Measurements from ENCODE around the gene IFT122.
A peak's percentile ranks its signal among the peaks of the same experiment; 100 is the strongest.
"Not testable (repeated sequence)": the region's sequence is repeated elsewhere in the genome, so short reads cannot be mapped to it uniquely, and the experiment has no call there.

Gene IFT122

DNA sequence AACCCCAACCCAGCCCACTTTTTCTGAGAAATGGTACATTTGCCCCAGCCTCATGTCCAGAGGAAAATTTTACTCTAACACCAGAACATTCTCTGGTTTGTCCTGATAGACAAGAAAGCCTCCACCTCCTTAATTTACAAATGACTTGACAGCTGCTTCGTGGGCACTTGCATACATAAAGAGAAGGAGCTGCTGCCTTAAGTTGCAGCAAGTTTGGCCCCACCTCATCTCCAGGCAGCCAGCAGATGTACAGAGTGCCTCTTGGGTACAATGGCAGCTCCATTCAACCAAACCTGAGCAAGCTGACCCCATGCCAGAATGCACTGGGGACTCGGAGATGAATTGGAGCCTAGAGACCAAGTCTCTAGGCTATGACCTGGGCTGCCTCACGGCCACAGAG is 96.8 kb downstream of the IFT122 start:
- DNase-seq (ENCODE audit: low spot score) = no peak

DNA sequence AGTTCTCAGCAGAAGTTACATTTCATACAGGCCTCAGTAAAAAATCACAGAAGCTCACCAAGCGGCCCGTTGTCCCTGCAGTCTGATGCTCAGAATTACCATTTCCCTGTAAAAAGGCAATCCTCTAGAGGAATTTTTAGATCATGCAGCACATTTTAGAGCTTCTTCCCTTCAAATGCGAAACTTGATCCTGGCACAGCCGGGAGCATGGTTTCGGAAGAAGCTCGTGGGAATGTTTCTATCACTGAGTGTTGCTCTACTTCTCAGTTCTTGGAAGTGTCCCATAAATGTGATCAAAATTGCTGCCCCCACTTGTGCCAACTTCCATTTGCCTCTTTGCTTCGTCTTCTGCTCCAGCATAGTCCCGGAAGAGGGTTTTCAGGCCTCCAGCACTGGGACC is 99.2 kb downstream of the IFT122 start:
- DNase-seq (ENCODE audit: low spot score) = no peak

DNA sequence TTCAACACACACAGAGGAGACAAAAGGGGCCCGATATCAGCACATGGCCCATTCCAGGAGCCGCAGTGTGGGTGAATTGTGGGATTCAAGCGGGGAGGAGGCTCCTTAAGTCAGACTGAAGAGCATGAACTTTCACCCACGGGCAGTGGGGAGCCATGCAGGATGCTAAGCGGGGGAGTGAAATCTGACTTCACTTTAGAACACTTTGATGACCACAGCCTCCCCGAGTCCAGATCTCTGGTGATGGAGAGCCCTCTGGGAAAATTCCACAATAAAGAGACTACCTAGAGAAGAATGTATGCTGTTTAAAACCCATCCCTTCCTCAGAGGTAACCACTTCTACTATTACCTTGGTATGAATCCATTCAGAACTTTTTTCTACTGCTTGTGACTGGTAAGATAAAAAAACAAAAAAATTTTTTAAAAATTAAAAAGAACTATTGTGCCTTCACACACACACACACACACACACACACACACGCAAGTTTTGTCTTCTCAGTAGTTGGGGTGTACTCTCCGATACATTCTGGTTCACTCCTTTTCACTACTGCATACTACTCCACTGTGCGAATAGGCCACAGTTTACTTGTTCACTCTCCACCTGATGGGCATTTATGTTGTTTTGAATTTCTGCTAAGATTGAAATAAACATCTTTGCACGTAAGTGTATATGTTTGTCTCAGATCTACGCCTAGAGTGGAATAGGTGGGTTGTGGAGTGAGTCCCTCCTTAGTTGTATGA is 100.9 kb downstream of the IFT122 start:
- no peak for DNase-seq (ENCODE audit: low spot score)

DNA sequence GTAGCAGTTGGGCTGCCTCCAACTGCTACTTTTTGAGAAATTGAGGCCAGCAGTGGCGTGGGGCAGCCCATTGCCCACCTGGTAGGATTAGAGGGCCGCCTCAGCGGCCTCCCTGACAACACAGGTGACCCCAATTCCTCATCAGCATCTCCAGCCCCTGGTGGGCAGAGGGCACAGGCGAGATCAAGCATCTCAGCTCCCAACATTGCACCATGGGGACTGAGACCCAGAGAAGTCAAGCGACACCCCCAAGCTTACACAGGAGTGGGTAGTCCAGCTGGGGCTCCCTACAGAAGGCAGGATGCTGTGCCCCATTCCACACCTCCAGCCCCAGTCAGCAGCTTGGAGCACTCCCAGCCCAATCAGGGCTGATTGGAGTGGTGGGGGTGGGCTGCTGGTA is 102.7 kb downstream of the IFT122 start:
- DNase-seq (ENCODE audit: low spot score) = no peak

DNA sequence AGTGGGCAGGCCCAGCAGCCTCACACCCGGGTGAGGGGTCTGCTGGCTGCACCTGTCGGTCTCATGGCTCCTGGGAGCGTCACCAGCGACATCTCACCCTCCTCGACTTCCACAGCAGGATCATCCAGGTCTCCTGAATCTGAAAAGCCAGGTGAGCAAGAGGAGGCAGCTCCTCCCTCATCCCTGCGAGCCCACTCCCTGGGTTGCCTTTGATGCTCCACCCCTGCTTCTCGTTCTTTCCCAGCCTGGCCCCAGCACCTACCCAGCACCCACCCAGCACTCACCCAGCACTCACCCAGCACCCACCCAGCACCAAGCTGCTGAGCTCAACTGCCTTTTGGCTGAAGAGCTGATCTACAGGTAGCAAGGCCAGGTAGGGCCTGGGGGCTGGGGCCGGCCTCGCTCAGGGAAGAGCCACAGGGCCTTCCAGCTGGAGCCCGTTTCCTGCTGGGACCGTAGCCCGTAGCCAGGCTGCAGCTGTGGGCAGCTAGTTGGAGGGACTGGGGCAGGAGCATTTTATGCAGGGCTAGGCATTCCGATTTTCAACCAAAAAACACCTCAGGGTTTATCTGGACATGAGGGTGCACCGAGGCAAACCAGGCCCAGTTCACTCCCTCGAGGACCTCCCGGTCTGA is 103.2 kb downstream of the IFT122 start, which contains the start of gene H1-8:
TSS of gene H1-8 (plus strand) at position 20 of the 635 bp plus-strand sequence. CDS start at position 64, 44 bp downstream.
- DNase-seq (ENCODE audit: low spot score) = no peak

DNA sequence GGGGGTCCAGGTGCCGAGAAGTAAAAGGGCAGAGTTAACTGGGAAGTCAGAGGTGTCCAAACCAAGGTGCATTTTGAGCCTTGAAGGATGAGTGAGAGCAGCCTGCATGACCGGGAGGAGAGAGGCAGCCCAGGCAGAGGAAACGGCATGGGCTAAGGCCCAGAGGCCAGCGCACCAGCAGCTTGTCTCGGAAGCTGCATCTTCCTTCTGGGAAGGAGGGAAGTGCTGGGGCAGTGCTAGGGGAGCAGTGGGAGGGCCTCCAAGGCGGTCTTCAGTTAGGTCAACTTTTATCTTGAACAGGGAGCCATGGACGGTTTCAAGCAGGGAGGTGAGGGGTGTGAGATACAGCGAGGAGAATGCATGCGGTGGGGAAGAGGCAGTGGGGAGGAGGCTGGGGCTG is 104.0 kb downstream of the IFT122 start:
- no peak for DNase-seq (ENCODE audit: low spot score)

DNA sequence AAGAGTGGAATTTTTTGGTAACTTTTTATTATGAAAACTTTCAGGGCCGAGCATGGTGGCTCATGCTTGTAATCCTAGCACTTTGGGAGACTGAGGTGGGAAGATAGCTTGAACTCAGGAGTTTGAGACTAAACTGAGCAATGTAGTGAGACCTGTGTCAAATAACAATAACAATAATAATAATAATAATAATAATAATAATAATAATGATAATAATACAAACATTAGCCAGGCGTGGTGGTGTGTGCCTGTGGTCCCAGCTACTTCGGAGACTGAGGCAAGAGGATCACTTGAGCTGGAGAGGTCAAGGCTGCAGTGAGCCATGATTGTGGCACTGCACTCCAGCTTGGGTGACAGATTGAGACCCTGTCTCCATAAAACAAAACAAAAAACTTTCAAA is 105.9 kb downstream of the IFT122 start:
- not testable (repeated sequence) for DNase-seq (ENCODE audit: low spot score)

DNA sequence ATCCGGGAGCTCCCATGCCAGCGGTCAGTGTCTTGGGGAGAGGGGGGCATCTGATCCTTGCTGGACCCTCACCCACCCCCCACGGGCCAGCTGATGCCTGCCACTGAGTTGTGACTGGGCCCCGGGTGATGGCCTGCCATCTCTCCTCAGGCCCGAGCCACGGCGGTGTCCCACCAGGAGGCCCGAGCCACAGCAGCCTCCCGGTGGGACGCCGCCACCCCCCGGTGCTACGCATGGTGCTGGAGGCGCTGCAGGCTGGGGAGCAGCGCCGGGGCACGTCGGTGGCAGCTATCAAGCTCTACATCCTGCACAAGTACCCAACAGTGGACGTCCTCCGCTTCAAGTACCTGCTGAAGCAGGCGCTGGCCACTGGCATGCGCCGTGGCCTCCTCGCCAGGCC is 107.2 kb downstream of the IFT122 start:
- no peak for DNase-seq (ENCODE audit: low spot score)

DNA sequence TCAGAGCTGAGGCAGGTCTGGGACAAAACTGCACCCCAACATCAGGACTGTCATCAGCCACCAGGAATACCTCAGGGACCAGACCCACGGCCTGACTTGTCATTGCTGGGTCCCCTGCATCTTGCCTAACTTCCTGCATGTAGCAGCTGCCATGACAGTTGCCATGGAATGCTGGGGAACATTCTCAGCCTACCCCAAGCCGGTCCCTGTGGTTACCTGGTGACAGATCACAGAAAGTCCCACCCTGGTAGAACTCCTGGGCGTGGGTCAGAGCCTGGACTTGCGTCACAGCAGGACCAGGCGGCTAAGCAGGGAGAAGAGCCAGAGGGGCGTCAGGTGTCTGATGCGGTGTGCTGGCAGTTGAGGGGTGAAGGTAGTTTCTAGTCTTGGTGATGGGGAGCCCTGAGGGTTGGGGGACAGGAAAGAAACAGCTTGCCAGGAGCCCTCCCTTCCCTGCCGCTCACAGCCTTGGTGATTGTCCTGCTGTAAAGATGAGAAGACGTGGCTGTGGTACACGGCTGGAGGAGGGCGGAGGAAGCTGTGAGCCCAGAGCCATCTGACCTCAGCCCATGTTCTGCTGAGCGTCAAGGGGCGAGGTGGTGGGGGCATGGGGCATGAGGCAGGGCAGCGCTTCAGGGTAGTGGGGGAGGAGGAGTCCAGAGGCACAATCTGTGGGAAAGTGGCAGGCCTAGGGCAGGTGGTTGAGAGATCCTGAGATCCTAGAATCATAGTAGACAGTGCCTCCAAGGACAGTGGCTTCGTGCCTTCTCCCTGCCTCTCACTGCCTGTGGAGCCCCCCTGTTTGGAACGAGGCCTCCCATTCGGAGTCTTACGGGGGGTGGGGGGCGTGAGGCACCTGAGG is 108.3 kb downstream of the IFT122 start:
- no peak for DNase-seq (ENCODE audit: low spot score)

DNA sequence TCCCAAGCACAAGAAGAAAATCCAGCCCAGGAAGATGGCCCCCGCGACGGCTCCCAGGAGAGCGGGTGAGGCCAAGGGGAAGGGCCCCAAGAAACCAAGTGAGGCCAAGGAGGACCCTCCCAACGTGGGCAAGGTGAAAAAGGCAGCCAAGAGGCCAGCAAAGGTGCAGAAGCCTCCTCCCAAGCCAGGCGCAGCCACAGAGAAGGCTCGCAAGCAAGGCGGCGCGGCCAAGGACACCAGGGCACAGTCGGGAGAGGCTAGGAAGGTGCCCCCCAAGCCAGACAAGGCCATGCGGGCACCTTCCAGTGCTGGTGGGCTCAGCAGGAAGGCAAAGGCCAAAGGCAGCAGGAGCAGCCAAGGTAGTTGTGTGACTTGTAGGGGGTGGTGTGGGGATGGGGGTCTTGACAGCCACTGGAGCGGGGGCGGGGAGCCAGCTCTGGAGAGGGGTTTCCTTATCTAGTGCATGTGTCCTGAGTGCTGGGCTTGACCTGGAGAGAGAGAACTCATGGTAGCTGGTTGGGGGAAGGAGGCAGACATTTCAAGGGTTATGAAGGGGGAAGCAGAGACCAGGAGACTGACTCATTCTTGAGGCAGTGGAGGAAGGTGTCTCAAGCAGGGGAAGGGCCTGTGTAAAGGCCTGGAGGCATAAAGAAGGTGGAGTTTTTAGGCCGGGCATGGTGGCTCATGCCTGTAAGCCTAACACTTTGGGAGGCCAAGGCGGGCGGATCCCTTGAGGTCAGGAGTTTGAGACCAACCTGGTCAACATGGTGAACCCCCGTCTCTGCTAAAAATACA is 109.2 kb downstream of the IFT122 start:
- peak; percentile 56 for DNase-seq (ENCODE audit: low spot score)

DNA sequence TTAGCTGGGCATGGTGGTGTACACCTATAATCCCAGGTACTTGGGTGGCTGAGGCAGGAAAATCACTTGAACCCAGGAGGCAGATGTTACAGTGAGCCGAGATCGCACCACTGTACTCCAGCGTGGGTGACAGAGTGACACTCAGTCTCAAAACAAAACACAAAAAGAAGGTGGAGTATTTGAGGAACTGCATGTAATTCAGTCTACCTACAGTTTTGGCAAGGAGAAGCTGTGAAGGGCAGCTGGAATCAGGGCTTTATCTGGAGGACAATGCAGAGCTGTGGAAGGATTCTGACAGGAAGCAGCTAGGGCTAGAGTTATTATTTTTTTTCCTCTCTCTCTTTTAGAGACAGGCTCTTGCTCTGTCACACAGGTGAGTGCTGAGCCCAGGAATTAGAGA is 109.8 kb downstream of the IFT122 start:
- no peak for DNase-seq (ENCODE audit: low spot score)

DNA sequence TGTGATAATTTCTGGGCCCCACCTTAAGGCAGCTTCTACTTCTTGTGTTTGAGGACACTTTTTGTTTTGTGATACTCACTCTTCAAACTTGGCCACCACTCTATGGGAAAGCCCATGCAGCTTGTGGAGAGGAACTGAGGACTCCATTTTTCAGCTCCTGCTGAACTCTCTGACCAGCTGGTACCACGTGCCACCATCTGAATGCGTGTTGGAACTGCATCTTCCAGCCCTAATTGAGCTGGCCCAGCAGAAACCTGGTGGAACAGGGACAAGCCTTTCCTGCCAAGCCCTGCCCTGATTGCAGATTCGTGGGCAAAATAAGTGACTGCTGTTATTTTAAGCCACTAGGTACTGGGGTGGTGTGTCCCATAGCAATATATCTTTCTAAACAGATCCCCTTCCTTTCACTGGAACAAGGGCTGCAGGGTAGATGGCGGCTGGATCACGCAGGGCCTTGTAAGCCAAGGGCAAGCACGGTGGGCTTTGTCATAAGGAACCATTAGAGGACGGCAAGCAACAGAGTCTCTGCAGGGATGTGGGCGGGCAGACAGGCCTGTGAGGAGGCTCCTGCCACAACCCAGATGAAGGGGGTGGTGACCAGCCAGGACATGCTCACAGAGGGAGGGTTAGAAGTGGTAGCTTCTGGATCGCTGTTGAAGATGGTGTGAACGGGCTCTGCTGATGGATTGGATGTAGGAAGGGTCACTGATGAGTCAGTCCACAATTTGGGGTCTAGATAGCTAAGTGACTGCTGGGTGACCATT is 112.4 kb downstream of the IFT122 start:
- DNase-seq (ENCODE audit: low spot score) = no peak

DNA sequence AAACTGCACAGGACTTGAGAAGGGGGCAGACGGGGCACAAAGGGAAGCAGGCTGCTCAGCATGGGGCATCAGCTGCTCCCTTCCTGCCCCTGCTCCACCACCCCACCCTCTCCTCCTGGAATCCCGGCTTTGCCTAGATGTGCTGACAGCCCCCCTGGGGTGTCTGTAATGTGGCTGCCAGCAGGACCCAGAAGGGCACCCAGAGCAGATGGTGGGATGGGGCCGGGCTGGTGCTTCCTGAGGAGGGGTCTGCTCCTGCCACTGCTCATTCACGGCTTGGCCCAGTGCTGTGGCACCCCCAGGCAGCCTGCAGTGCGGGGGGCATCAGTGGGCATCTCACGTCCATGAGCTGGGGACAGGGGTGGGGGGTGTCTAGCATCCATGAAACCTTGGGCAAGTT is 113.1 kb downstream of the IFT122 start:
- DNase-seq (ENCODE audit: low spot score) = no peak

DNA sequence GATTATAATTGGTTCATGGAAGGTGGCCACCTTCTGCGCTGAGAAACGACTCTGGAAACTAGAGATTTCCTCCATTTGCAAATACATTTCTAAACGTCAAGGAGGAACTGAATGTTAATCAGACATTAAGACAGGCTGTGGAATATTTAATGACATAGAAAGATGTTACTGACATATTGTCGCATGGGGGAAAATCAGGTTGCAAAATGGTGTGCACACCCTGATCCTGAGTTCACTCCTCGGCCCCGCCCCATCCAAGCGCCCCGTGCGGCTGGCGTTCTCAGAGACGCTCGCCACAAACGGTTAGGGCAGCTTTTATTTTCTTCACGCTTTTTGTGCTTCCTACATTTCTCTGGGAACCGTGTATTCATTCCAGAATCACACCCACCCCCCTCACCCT is 113.7 kb downstream of the IFT122 start:
- DNase-seq (ENCODE audit: low spot score) = no peak

DNA sequence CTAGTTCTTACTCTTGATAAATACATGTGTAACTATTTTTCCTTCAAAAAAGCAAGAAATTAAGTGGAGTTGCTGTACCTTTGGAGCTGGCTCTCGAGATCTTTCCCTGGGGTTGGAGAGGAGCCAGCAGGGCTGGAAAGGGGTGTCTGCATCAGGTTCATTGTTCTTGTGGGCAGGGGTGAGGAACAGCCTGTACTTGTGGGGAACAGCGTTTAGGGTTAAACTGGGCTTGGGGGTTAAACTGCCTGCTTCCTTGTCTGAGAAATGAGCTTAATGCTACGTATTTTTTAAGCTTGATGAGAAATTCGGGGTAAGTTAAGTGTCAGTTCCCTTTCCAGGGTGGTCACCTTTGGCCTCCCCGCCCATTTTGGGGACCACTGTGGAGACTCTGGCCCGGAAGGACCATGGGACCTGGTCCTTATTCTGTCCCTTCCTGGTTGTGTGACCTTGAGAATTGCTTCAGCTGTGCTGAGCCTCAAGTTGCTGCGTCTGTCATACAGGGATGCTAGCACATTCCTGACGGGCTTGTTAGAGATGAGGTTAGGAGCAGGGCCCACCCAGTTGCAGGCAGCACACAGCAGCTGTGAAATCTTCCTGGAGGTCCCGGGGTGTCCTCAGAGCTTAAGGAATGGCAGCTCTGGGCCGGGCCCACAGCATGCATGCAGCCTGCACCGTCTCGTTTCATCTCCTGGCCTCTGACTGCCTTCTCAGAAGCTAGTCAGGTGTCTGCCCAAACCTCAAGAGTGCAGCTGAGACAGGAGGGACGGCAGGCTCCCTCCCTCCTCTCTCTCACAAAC is 114.5 kb downstream of the IFT122 start:
- no peak for DNase-seq (ENCODE audit: low spot score)

DNA sequence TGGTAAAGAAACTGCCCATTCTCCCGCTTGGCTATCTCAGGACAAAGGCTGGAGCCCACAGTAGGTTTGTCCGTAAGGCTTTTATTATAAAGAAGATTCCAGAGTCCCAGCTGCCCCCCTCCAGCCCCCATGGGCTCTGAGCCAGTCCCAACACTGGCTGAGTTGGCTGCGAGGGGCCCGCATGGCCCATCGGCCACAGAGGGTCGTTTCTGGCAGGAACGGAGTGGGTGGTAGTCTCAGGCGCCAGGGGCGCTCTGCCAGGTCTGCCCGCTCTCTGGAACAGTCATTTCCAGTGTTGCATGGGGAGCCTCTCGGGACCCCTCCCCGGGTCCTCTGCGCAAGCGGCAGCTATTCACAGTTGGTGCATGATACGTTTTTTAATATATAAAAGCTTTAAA is 115.1 kb downstream of the IFT122 start:
- no peak for DNase-seq (ENCODE audit: low spot score)

DNA sequence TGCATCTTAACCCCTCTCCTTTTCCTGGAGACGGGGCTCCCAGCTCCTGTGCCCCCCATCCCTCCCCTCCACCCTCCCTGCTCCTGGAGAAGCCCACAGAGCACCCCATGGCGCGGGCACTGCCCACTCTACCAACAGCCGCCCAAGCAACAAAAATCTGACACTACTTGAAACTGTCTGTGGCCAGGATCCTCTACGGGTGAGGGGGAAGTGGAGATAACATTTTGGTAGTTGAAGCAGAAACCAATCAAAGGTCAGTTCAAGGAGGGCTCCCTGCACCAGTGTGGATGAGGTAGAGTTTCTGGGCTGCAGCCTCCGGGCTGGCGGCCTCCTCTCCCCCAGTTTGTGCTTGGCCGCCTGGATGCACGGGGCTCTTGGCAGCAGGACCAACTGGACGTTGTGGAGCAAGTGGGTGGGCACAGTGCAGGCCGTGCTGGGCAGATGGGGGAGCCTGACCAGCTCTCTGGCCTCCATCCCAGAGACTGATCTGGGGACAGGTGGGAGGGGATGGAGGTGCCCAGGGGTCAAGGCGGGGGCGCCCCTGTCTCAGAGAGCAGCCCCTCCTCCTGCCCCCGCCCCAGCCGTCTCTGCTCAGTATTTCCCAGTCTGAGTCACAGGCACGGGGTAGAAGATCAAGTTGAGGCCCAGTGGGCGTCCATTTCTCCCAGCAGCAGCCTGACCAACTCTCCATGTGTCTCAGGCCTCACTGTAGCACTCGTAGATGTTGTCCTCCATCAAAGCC is 115.8 kb downstream of the IFT122 start:
- no peak for DNase-seq (ENCODE audit: low spot score)

DNA sequence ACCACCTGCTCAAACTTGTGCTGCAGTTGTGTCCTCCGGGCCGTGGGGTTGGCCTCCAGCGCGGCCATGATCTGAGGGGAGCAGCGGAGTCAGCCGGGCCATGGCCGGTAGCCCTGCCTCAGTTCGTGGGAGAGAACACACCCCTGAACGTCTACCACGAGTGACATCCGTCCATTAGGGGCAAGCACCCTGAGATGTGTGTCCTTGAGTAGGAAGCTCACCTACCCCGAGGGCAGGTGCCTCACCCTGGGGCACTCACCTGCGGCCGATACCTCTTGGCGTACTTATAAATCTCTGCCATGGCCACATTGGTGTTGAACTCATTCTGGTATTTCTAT is 116.3 kb downstream of the IFT122 start:
- no peak for DNase-seq (ENCODE audit: low spot score)

DNA sequence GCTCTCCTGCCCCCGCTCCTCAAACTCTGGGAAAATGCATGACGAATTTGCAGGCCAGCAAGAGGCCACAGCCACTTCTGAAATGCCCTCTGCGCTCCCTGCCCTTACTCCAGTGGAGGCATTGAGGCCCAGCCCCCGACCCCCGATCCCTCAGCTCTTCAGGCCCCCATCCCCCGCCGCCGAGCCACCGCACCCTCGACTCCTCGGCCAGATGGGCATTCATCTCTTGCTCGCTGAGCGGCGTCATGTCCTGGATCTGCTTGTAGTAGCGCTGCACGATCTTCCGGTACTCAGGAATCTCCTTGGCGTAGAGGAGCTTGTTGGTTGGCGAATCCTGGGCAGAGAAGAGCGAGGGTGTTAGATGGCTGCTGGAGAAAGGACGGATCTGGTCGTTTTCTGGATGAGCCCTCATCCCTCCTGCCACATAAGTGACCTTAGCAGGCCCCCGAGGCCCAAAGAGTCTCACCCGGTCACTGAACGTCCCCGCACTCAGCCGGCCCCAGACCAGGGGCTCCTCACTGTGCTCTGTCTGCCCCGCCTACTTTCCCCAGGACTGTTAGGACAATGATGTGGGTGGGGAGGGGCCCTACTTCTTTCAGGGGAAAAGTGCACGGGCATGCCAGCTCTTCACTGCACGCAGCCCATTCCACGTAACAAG is 117.0 kb downstream of the IFT122 start:
- DNase-seq (ENCODE audit: low spot score) = no peak

Data from AG08395 (cell line).